Spinal cord (tissue), 10 donors: Measurements from ENCODE around the gene PPHLN1. TPM values are rescaled to one million over a fixed set of nuclear protein-coding genes. Genes with fewer than 3 reads are reported as not detected.
"Not testable (repeated sequence)": the region's sequence is repeated elsewhere in the genome, so short reads cannot be mapped to it uniquely, and the experiment has no call there.

ENCODE experiments used
- DNase-seq, 6 donors: peaks; one replicate each; pipeline versions ENCODE4 v3.0.0 to v3.0.0-alpha.2; 2013 to 2015; ENCODE audit warnings: low spot score in 6 of 6, low read depth in 4 of 6
- H3K27ac ChIP-seq: one replicate; pipeline ENCODE4 v1.5.1; 2013; ENCODE audit warnings: low read depth, low read length, control low read depth
- H3K27me3 ChIP-seq: one replicate; pipeline ENCODE4 v1.6.1; 2013; ENCODE audit warnings: low read length; ENCODE audit not compliant: control insufficient read depth, insufficient read depth
- H3K36me3 ChIP-seq: one replicate; pipeline ENCODE4 v1.6.1; 2013; ENCODE audit warnings: low read length; ENCODE audit not compliant: control insufficient read depth, insufficient read depth
- H3K4me1 ChIP-seq: one replicate; pipeline ENCODE4 v1.6.1; 2013; ENCODE audit warnings: low read length; ENCODE audit not compliant: control insufficient read depth, insufficient read depth
- H3K4me3 ChIP-seq: one replicate; pipeline ENCODE4 v1.5.1; 2013; ENCODE audit warnings: low read depth, low read length, control low read depth
- H3K9me3 ChIP-seq: one replicate; pipeline ENCODE4 v1.6.1; 2013; ENCODE audit warnings: low read length; ENCODE audit not compliant: control insufficient read depth, insufficient read depth
- WGBS: methylation state at CpG from one replicate; pipeline ENCODE4 v1.1.5; 2013; ENCODE audit warnings: missing lambda C conversion rate; ENCODE audit not compliant: insufficient coverage; 5-methylcytosine and 5-hydroxymethylcytosine counted together
- polyA plus RNA-seq, 2 donors: library from polyadenylated mRNA; unstranded; fragments of 120-200 nt; gene quantifications; one replicate each; pipeline ENCODE4 v1.2.1, GENCODE V29; 2013; ENCODE audit not compliant: insufficient read length in 2 of 2
- total RNA-seq, 2 donors: library from RNA; depleted of rRNA in 1 of 2; stranded (reverse); fragments of 120-200 nt in 1 of 2; fragments of >200 nt in 1 of 2; gene quantifications; one replicate each; pipeline versions ENCODE4 v1.2.3 to v1.2.4, GENCODE V29; 2013 to 2014
- donor health status: healthy.

PPHLN1 gene
- total and polyA plus RNA-seq, 4 donors, result 52.1 to 59.5 (median 54.0) TPM

GRCh38 chr12:42388086-42388485 is 62.1 kb downstream of the PPHLN1 start:
- not testable (repeated sequence) for H3K9me3 ChIP-seq, H3K27ac ChIP-seq, H3K4me3 ChIP-seq, H3K36me3 ChIP-seq, DNase-seq, H3K27me3 ChIP-seq, H3K4me1 ChIP-seq
- WGBS, result 88% methylated on average over 1 of the region's 5 CpGs

DNA sequence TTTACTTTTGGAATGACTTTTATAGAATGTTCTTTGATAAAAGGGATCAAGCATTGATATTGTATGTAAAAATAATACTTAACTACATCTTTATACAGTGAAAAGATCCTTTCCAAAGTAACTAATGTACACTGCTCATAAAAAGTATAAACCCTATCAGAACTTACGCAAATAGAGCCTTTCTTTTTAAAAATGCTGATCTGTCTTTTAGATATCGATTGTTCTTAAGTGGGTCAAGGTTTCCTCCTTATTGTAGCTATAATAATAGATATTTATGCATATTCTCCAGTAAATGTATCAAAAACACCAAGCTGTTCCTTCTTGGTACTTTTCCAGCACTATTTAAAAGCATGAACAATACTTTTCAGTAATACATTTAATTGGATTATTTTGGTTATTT is 68.5 kb downstream of the PPHLN1 start:
- Histone ChIP-seq H3K27ac (no peak overlapping the region), H3K4me1 (no peaks in the 10 kb centered on the region), H3K36me3 (no peaks in the 10 kb centered on the region), H3K27me3 (no peaks in the 10 kb centered on the region), H3K9me3 (no peaks in the 10 kb centered on the region), H3K4me3 (no peak overlapping the region)
- no CpG with 5 or more reads among the region's 2 CpGs for WGBS
- DNase-seq, result no peak

- Histone ChIP-seq H3K4me3 (no peak overlapping the region), H3K9me3 (no peaks in the 10 kb centered on the region), H3K27me3 (no peaks in the 10 kb centered on the region), H3K4me1 (no peaks in the 10 kb centered on the region), H3K36me3 (peaks cover 8% of the 10 kb centered on the region), H3K27ac (no peak overlapping the region)
- no peak for DNase-seq
- 89% methylated on average over 1 of the region's 3 CpGs for WGBS
Observed at GRCh38 chr12:42396473-42397259, 70.7 kb downstream of the PPHLN1 start.

DNA sequence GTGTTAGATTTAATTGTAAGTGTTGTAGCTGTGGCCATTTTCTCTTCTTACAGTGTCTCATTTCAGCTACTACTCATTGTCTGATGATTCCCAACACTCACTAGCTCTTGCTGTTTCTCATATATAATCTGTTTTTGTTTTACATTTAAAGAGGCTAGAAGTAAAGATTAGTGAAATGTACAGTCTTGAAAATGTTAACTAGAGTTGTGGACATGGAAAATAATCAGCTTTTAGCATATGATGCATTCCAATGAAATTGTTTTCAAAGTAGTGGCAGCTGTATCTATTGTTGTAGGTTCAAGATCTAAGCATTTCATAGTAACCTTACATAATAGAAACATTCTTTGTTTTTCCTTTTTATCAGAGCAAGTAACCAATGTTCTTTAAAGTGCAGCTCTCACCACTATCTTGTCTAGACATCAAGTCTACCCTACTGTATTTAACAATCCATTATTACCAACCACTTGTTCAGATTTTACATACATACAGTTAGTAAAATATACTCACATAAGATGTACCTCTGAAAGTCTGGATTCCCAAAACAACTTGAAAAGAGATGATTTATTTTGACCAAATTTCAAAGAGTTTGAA is 76.9 kb downstream of the PPHLN1 start:
- Histone ChIP-seq H3K4me1 (no peaks in the 10 kb centered on the region), H3K9me3 (no peaks in the 10 kb centered on the region), H3K27ac (no peak overlapping the region), H3K36me3 (peaks cover 8% of the 10 kb centered on the region), H3K4me3 (no peak overlapping the region), H3K27me3 (no peaks in the 10 kb centered on the region)
- no peak for DNase-seq

GRCh38 chr12:42407306-42407705 is 81.3 kb downstream of the PPHLN1 start:
- no CpG with 5 or more reads among the region's 1 CpG for WGBS
- Histone ChIP-seq H3K27me3 (no peaks in the 10 kb centered on the region), H3K4me1 (no peaks in the 10 kb centered on the region), H3K27ac (no peak overlapping the region), H3K9me3 (no peaks in the 10 kb centered on the region), H3K4me3 (no peak overlapping the region), H3K36me3 (no peaks in the 10 kb centered on the region)
- no peak for DNase-seq

DNA sequence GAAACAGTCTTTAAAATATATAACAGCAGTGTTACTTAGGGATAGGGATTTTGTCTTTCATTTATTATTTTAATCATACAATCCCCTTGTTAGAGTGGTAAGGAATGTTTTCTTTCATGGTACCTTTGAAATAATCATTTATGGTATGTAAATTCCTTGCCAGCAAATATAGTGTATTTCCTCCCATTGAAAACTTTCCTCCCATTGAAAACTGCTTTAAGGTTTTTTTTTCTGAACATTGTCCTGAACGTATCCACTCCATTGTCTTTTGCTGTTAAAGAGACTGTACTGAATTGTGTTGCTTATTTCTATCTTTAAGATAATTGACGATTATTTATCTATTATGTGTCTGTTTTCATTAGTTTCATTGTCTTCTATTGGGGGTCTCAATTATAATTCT is 83.5 kb downstream of the PPHLN1 start:
- no peak overlapping the region for H3K27ac ChIP-seq
- DNase-seq, result no peak
- no peaks in the 10 kb centered on the region for H3K9me3 ChIP-seq
- H3K4me1 ChIP-seq, result no peaks in the 10 kb centered on the region
- no CpG with 5 or more reads among the region's 2 CpGs for WGBS
- H3K36me3 ChIP-seq, result no peaks in the 10 kb centered on the region
- no peaks in the 10 kb centered on the region for H3K27me3 ChIP-seq
- no peak overlapping the region for H3K4me3 ChIP-seq

GRCh38 chr12:42410340-42410739 is 84.4 kb downstream of the PPHLN1 start:
- Histone ChIP-seq H3K27me3 (no peaks in the 10 kb centered on the region), H3K9me3 (no peaks in the 10 kb centered on the region), H3K27ac (no peak overlapping the region), H3K36me3 (no peaks in the 10 kb centered on the region), H3K4me3 (no peak overlapping the region), H3K4me1 (no peaks in the 10 kb centered on the region)
- WGBS, result no CpG with 5 or more reads among the region's 1 CpG
- DNase-seq, result peak in 1 of 6 donors; percentile 49

DNA sequence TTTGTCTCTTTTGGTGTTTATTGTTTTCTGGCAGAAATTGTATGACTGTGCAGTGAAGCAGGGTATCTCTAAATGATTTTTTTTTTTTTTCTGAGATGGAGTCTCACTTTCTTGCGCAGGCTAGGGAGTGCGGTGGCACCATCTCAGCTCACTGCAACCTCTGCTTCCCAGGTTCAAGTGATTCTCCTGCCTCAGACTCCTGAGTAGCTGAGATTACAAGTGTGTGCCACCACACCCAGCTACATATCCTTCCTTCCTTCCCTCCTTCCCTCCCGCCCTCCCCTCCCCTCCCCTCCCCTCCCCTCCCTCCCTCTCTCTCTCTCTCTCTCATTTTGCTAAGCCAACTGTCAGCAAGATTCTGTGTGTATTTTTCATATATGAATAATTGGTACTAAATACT is 94.4 kb downstream of the PPHLN1 start:
- no peaks in the 10 kb centered on the region for H3K36me3 ChIP-seq
- no peaks in the 10 kb centered on the region for H3K27me3 ChIP-seq
- no peak for DNase-seq
- WGBS, result no CpG with 5 or more reads among the region's 3 CpGs
- H3K4me1 ChIP-seq, result no peaks in the 10 kb centered on the region
- H3K9me3 ChIP-seq, result no peaks in the 10 kb centered on the region
- H3K4me3 ChIP-seq, result no peak overlapping the region
- H3K27ac ChIP-seq, result no peak overlapping the region

GRCh38 chr12:42421844-42422779 is 96.1 kb downstream of the PPHLN1 start:
- no peak overlapping the region for H3K4me3 ChIP-seq
- WGBS, result no CpG with 5 or more reads among the region's 3 CpGs
- H3K27ac ChIP-seq, result peak overlapping the region; percentile 29
- no peaks in the 10 kb centered on the region for H3K4me1 ChIP-seq
- no peaks in the 10 kb centered on the region for H3K36me3 ChIP-seq
- DNase-seq, result peak in 1 of 6 donors; percentile 41
- no peaks in the 10 kb centered on the region for H3K27me3 ChIP-seq
- no peaks in the 10 kb centered on the region for H3K9me3 ChIP-seq
